Testis (tissue), 2 donors: ENCODE results near the gene GTF3C5.
"Not testable (repeated sequence)": the region's sequence is repeated elsewhere in the genome, so short reads cannot be mapped to it uniquely, and the experiment has no call there.

Experiments used
- POLR2A ChIP-seq: fragments of 450-650 bp; IDR thresholded peaks from one replicate; pipeline ENCODE4 v1.6.1; 2017; ENCODE audit warnings: antibody characterized with exemption, mild to moderate bottlenecking, moderate library complexity
- TF ChIP-seq, protein P1 (sequence below), 3 experiments: fragments of 450-650 bp in 2 of 3; fragments of 200-600 bp in 1 of 3; sonication (generic) in 1 of 3; IDR thresholded peaks; one replicate each; pipeline ENCODE4 v1.5.1; 2016 to 2019; ENCODE audit warnings: antibody characterized with exemption in 3 of 3, mild to moderate bottlenecking in 2 of 3, moderate library complexity in 1 of 3

DNA sequence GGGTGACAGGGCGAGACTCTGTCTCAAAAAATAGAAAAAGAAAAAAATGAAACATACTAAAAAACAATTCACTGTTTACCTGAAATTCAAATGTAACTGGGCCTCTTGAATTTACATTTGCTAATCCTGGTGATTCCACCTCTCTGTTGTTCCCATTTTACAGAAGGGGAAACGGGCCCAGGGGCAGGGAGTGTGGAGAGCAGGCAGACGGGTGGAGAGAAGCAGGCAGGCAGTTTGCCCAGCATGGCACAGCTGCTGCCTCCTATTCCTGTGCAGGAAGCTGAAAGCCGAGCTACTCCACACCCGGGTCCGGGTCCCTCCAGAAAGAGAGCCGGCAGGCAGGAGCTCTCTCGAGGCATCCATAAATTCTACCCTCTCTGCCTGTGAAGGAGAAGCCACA, 31.8 kb downstream of the GTF3C5 start:
- TF ChIP-seq, protein P1, sequence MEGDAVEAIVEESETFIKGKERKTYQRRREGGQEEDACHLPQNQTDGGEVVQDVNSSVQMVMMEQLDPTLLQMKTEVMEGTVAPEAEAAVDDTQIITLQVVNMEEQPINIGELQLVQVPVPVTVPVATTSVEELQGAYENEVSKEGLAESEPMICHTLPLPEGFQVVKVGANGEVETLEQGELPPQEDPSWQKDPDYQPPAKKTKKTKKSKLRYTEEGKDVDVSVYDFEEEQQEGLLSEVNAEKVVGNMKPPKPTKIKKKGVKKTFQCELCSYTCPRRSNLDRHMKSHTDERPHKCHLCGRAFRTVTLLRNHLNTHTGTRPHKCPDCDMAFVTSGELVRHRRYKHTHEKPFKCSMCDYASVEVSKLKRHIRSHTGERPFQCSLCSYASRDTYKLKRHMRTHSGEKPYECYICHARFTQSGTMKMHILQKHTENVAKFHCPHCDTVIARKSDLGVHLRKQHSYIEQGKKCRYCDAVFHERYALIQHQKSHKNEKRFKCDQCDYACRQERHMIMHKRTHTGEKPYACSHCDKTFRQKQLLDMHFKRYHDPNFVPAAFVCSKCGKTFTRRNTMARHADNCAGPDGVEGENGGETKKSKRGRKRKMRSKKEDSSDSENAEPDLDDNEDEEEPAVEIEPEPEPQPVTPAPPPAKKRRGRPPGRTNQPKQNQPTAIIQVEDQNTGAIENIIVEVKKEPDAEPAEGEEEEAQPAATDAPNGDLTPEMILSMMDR (IDR thresholded peaks at IDR 0.05), result not testable (repeated sequence)
- not testable (repeated sequence) for TF ChIP-seq POLR2A
